ENCODE data around the gene IFI27L2. TPM values are rescaled to one million over a fixed set of nuclear protein-coding genes. Genes with fewer than 3 reads are reported as not detected.

Gene IFI27L2
- total RNA-seq, 1 experiment from 2014 or later: 28.6 TPM

DNA sequence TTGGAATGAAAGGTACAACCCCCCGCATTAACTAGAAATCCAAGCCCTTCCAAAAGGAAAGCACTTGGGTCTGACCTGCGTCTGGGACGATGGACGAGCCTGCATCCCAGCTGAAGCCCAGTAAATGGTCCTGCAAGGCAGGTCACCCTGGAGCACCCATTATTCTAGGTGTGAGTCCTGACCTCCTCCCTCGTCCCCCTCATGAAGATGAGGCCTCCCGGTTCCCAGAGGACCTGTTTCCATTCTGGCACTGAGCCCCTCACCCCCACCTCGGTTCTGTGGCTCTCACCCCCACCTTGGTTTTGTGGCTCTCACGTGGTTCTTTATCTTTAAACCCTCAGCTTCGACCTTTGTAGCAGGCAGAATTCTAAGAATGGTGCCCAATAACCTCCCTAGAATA, 11.5 kb downstream of the IFI27L2 start:
- WGBS (ENCODE audit: extremely low coverage, insufficient read length, low lambda C conversion rate): no CpG with 5 or more reads among the region's 9 CpGs

More for the DNA sequence above, 11.5 kb downstream of the IFI27L2 start:
- Histone ChIP-seq H3K18ac (ENCODE audit: insufficient read length, low read depth, low read length) (no peak overlapping the region), H4K20me1 (ENCODE audit: control insufficient read depth, insufficient read depth, insufficient read length) (no peaks in the 10 kb centered on the region), H3K27me3 (ENCODE audit: insufficient read depth, low read length) (no peaks in the 10 kb centered on the region), H3K23me2 (ENCODE audit: insufficient read length, low read depth, low read length, poor library complexity, severe bottlenecking) (no peaks in the 10 kb centered on the region), H2BK20ac (ENCODE audit: low read depth, low read length, poor library complexity, severe bottlenecking) (no peak overlapping the region), H4K8ac (replicated peaks; ENCODE audit: insufficient read length, low read depth, low read length) (no peak overlapping the region), H3K4me2 (ENCODE audit: insufficient read depth, insufficient read length, low read length) (no peak overlapping the region), H3K4ac (ENCODE audit: low read depth, low read length) (no peak overlapping the region), H3K79me2 (ENCODE audit: insufficient read depth, low read length) (no peaks in the 10 kb centered on the region), H3K9ac (ENCODE audit: extremely low read depth, insufficient read length, low read length) (no peak overlapping the region), H3K79me1 (ENCODE audit: insufficient read depth, low read depth, low read length, poor library complexity, severe bottlenecking) (no peaks in the 10 kb centered on the region), H3K9me3 (ENCODE audit: control insufficient read depth, low read depth, low read length) (no peaks in the 10 kb centered on the region), H3K14ac (ENCODE audit: insufficient read depth, low read length) (no peak overlapping the region), H4K91ac (ENCODE audit: insufficient read length, low read depth, low read length) (no peak overlapping the region), H2BK12ac (ENCODE audit: insufficient read length, low read depth, low read length) (no peak overlapping the region), H2AFZ (ENCODE audit: low read length) (no peak overlapping the region), H3K23ac (ENCODE audit: insufficient read length, low read depth, low read length) (no peak overlapping the region), H3T11ph (ENCODE audit: low read length) (no peak overlapping the region), H2AK5ac (ENCODE audit: insufficient read length, low read length) (no peak overlapping the region), H2BK5ac (ENCODE audit: insufficient read length, low read length) (no peak overlapping the region), H3K56ac (ENCODE audit: insufficient read length, low read depth, low read length) (no peak overlapping the region), H3K4me1 (ENCODE audit: insufficient read depth, low read length) (no peaks in the 10 kb centered on the region), H2BK120ac (ENCODE audit: low read depth, low read length, poor library complexity, severe bottlenecking) (no peak overlapping the region), H3K27ac (ENCODE audit: insufficient read length, low read depth, low read length) (no peak overlapping the region), H4K5ac (ENCODE audit: insufficient read length, low read depth, low read length) (no peak overlapping the region), H2BK15ac (ENCODE audit: low read depth, low read length) (no peak overlapping the region)
- Mint-ChIP-seq H3K4me1 (no peaks in the 10 kb centered on the region), H3K4me3 (no peak overlapping the region), H3K27ac (no peak overlapping the region), H3K36me3 (ENCODE audit: insufficient read depth in 1 of 3, low read depth in 3 of 3) (no peaks in the 10 kb centered on the region), H3K27me3 (ENCODE audit: low read depth) (peaks cover 39% of the 10 kb centered on the region), H3K9me3 (peaks cover 6 to 11% of the 10 kb centered on the region in 2 experiments; a peak in 2 of 5 replicates)
- TF ChIP-seq, protein P1, sequence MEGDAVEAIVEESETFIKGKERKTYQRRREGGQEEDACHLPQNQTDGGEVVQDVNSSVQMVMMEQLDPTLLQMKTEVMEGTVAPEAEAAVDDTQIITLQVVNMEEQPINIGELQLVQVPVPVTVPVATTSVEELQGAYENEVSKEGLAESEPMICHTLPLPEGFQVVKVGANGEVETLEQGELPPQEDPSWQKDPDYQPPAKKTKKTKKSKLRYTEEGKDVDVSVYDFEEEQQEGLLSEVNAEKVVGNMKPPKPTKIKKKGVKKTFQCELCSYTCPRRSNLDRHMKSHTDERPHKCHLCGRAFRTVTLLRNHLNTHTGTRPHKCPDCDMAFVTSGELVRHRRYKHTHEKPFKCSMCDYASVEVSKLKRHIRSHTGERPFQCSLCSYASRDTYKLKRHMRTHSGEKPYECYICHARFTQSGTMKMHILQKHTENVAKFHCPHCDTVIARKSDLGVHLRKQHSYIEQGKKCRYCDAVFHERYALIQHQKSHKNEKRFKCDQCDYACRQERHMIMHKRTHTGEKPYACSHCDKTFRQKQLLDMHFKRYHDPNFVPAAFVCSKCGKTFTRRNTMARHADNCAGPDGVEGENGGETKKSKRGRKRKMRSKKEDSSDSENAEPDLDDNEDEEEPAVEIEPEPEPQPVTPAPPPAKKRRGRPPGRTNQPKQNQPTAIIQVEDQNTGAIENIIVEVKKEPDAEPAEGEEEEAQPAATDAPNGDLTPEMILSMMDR (conservative IDR thresholded peaks at IDR 0.05): no peak
- no peak for DNase-seq
